ENCODE results near the gene UBE4B. TPM values are rescaled to one million over a fixed set of nuclear protein-coding genes. Genes with fewer than 3 reads are reported as not detected.

The UBE4B gene
- total and polyA plus RNA-seq, 2 of the 13 experiments (the other 11 are each of a cell fraction or from before 2014, with no cell fraction given): 15.2 to 24.8 TPM

- TF ChIP-seq PBX3 (CRISPR knock-in tag; IDR thresholded peaks at IDR 0.05; ENCODE audit: borderline replicate concordance): no peak
These were observed 72.7 kb downstream of the UBE4B start (continued) for GRCh38 chr1:10105484-10105883.

GRCh38 chr1:10106241-10106640, 73.5 kb downstream of the UBE4B start:
- Histone ChIP-seq H4K20me1 (ENCODE audit: insufficient read depth, low read length) (no peaks in the 10 kb centered on the region), H3K4me3 (replicated peaks in 1 of 3; ENCODE audit: insufficient read depth in 1 of 3, low read depth in 2 of 3, low read length in 3 of 3) (no peak overlapping the region), H2AFZ (ENCODE audit: low read length) (no peak overlapping the region), H3K4me2 (ENCODE audit: low read depth, low read length) (no peak overlapping the region), H3K27ac (ENCODE audit: extremely low read length, insufficient read depth, low read length) (no peak overlapping the region), H3K9me3 (ENCODE audit: low read length) (no peaks in the 10 kb centered on the region), H3K9ac (ENCODE audit: insufficient read depth, low read depth, low read length) (no peak overlapping the region), H3K27me3 (ENCODE audit: control insufficient read depth in 1 of 2, insufficient read depth in 2 of 2, low read length in 2 of 2) (no peaks in the 10 kb centered on the region), H3K79me2 (ENCODE audit: insufficient read depth, low read length) (no peaks in the 10 kb centered on the region), H3K4me1 (ENCODE audit: insufficient read depth, low read length) (no peaks in the 10 kb centered on the region), H3K36me3 (replicated peaks in 1 of 2; ENCODE audit: control insufficient read depth in 1 of 2, insufficient read depth in 2 of 2, low read length in 2 of 2) (peaks cover 26 to 77% of the 10 kb centered on the region in 2 experiments)
- FAIRE-seq (no peak), ATAC-seq (no peak), DNase-seq (ENCODE audit: low spot score) (no peak)
- in situ Hi-C loops (cut with HindIII; ENCODE audit: extremely low pct_ligation_motif_present, low pct_unique_long_range_greater_than_20kb): no loop called here
- BruUV-seq (replicated peaks): no TSS peak
- WGBS (ENCODE audit: low lambda C conversion rate): 96% methylated on average over 17 of the region's 17 CpGs
- ChIA-PET CTCF (ENCODE audit: low intra/inter-chr PET ratio, low total read pairs) (no interaction called here), POLR2A (no interaction called here)
- intact Hi-C loops (cut with micrococcal nuclease; ENCODE audit: unreplicated experiment): no loop called here
- TF ChIP-seq TERF1 (CRISPR knock-in tag; IDR thresholded peaks at IDR 0.05): no peak
- no peak for TF ChIP-seq TRAFD1 (CRISPR knock-in tag; IDR thresholded peaks at IDR 0.05; ENCODE audit: borderline replicate concordance)
- TF ChIP-seq ZNF207 (IDR thresholded peaks at IDR 0.05; ENCODE audit: borderline replicate concordance): no peak
- no peak for TF ChIP-seq SSRP1 (CRISPR knock-in tag; IDR thresholded peaks at IDR 0.05)
- TF ChIP-seq FIP1L1 (IDR thresholded peaks at IDR 0.05; ENCODE audit: borderline replicate concordance, insufficient read depth, low read depth, low read length): no peak
- TF ChIP-seq CTCF (CRISPR knock-in tag; IDR thresholded peaks at IDR 0.05): no peak

All from HepG2 (cell line).